Measurements from ENCODE around the gene MYO10.

DNA sequence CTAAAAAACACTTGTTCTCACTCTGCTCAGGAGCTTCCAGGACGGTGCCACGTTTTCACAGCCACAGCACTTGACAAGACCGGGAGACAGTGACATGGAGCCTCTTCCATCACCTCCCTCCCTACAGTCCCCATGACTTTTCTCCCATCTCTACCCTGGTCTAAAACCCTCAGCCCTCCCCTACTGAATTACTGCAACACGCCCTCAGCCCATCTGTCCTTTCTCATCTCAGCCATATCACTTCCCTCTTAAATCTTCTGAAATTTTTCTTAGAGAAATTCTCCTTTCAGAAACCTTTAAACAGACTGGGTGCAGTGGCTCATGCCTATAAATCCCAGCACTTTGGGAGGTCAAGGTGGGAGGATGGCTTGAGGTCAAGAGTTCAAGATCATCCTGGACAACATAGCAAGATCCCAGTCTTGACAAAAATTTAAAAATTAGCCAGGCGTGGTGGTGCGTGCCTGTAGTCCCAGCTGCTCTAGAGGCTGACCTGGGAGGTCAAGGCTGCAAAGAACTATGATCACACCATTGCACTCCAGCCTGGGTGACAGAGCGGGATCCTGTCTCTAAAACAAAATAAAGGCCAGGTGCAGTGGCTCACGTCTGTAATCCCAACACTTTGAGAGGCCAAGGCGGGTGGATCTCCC, 125.8 kb downstream of the MYO10 start:
- TF ChIP-seq POLR2A (IDR thresholded peaks at IDR 0.05; ENCODE audit: low read depth, low read length) (no peak), MAX (IDR thresholded peaks at IDR 0.05; ENCODE audit: insufficient read depth, insufficient read length) (no peak), GATA2 (IDR thresholded peaks at IDR 0.05; ENCODE audit: insufficient read depth, insufficient read length, low read depth, low read length) (no peak), POLR2AphosphoS5 (IDR thresholded peaks at IDR 0.05; ENCODE audit: insufficient read depth, low read depth, low read length) (no peak), EZH2 (IDR thresholded peaks at IDR 0.05; ENCODE audit: borderline replicate concordance, low read depth, low read length, severe bottlenecking) (no peak), JUN (IDR thresholded peaks at IDR 0.05; ENCODE audit: borderline replicate concordance, insufficient read depth, insufficient read length, low read depth) (no peak), FOS (IDR thresholded peaks at IDR 0.05; ENCODE audit: borderline replicate concordance, insufficient read depth, low read length) (no peak)
- TF ChIP-seq, protein P1, sequence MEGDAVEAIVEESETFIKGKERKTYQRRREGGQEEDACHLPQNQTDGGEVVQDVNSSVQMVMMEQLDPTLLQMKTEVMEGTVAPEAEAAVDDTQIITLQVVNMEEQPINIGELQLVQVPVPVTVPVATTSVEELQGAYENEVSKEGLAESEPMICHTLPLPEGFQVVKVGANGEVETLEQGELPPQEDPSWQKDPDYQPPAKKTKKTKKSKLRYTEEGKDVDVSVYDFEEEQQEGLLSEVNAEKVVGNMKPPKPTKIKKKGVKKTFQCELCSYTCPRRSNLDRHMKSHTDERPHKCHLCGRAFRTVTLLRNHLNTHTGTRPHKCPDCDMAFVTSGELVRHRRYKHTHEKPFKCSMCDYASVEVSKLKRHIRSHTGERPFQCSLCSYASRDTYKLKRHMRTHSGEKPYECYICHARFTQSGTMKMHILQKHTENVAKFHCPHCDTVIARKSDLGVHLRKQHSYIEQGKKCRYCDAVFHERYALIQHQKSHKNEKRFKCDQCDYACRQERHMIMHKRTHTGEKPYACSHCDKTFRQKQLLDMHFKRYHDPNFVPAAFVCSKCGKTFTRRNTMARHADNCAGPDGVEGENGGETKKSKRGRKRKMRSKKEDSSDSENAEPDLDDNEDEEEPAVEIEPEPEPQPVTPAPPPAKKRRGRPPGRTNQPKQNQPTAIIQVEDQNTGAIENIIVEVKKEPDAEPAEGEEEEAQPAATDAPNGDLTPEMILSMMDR (IDR thresholded peaks at IDR 0.05; ENCODE audit: extremely low read depth in 1 of 2, insufficient read depth in 1 of 2, low read depth in 1 of 2, low read length in 2 of 2) = no peak
